Skeletal muscle tissue (tissue), 4 donors: ENCODE results near the gene RMND5B. TPM values are rescaled to one million over a fixed set of nuclear protein-coding genes. Genes with fewer than 3 reads are reported as not detected.

ENCODE experiments used
- H3K27ac ChIP-seq: one replicate; pipeline ENCODE4 v1.7.0; 2013; ENCODE audit warnings: mild to moderate bottlenecking, low read depth, low read length, inconsistent platforms
- H3K27me3 ChIP-seq, 3 donors: one replicate each; pipeline ENCODE4 v1.7.0; 2013; ENCODE audit warnings: low read length in 3 of 3; ENCODE audit not compliant: control insufficient read depth in 3 of 3, insufficient read depth in 3 of 3
- H3K36me3 ChIP-seq, 3 donors: one replicate each; pipeline ENCODE4 v1.7.0; 2013; ENCODE audit warnings: low read length in 3 of 3; ENCODE audit not compliant: control insufficient read depth in 3 of 3, insufficient read depth in 3 of 3
- H3K4me1 ChIP-seq, 3 donors: one replicate each; pipeline ENCODE4 v1.7.0; 2013; ENCODE audit warnings: low read length in 3 of 3, mild to moderate bottlenecking in 3 of 3; ENCODE audit not compliant: control insufficient read depth in 3 of 3, insufficient read depth in 3 of 3
- H3K4me3 ChIP-seq, 3 donors: one replicate each; pipeline ENCODE4 v1.7.0; 2013; ENCODE audit warnings: low read length in 3 of 3
- H3K9ac ChIP-seq, 3 donors: one replicate each; pipeline ENCODE4 v1.7.0; 2013; ENCODE audit warnings: low read length in 3 of 3, mild to moderate bottlenecking in 3 of 3, moderate library complexity in 2 of 3, low read depth in 1 of 3
- H3K9me3 ChIP-seq, 3 donors: one replicate each; pipeline ENCODE4 v1.7.0; 2013; ENCODE audit warnings: low read length in 3 of 3; ENCODE audit not compliant: control insufficient read depth in 3 of 3
- total RNA-seq: library from RNA; depleted of rRNA; stranded (reverse); fragments of >200 nt; gene quantifications from one replicate; pipeline ENCODE4 v1.2.3, GENCODE V29; 2014
- donor health status: Osteomylitis.

The RMND5B gene
- total RNA-seq, 1 donor from 2014 or later, result 29.2 TPM

GRCh38 chr5:178186427-178186826 is 55.6 kb downstream of the RMND5B start:
- Histone ChIP-seq H3K27me3 (no peaks in the 10 kb centered on the region), H3K9ac (no peak overlapping the region), H3K9me3 (no peaks in the 10 kb centered on the region), H3K36me3 (no peaks in the 10 kb centered on the region), H3K4me3 (no peak overlapping the region), H3K27ac (no peak overlapping the region), H3K4me1 (no peaks in the 10 kb centered on the region)

- no peaks in the 10 kb centered on the region for H3K4me1 ChIP-seq
- no peaks in the 10 kb centered on the region for H3K27me3 ChIP-seq
- no peak within 1 kb of the TSS for H3K9ac ChIP-seq
- no peak within 1 kb of the TSS for H3K27ac ChIP-seq
- no peak within 1 kb of the TSS for H3K4me3 ChIP-seq
- H3K9me3 ChIP-seq, result no peaks in the 10 kb centered on the region
- H3K36me3 ChIP-seq, result no peaks in the 10 kb centered on the region
Observed at GRCh38 chr5:178187014-178187413, 56.2 kb downstream of the RMND5B start, which contains the start of gene GMCL2. TSS of gene GMCL2 (minus strand) at chr5:178187371. CDS start at chr5:178187299, 72 bp downstream.

- Histone ChIP-seq H3K9ac (no peak overlapping the region), H3K9me3 (no peaks in the 10 kb centered on the region), H3K36me3 (no peaks in the 10 kb centered on the region), H3K4me1 (no peaks in the 10 kb centered on the region), H3K4me3 (no peak overlapping the region), H3K27me3 (peaks cover 4 to 11% (median 6%) of the 10 kb centered on the region in 3 donors), H3K27ac (no peak overlapping the region)
Observed at GRCh38 chr5:178189433-178189832, 58.6 kb downstream of the RMND5B start.

- Histone ChIP-seq H3K36me3 (no peaks in the 10 kb centered on the region), H3K27me3 (peaks cover 4 to 11% (median 6%) of the 10 kb centered on the region in 3 donors), H3K4me1 (no peaks in the 10 kb centered on the region), H3K4me3 (no peak overlapping the region), H3K9me3 (no peaks in the 10 kb centered on the region), H3K9ac (no peak overlapping the region), H3K27ac (no peak overlapping the region)
Observed at GRCh38 chr5:178191661-178192060, 60.8 kb downstream of the RMND5B start.

GRCh38 chr5:178192244-178192643 is 61.4 kb downstream of the RMND5B start:
- Histone ChIP-seq H3K9me3 (no peaks in the 10 kb centered on the region), H3K4me1 (no peaks in the 10 kb centered on the region), H3K9ac (no peak overlapping the region), H3K36me3 (no peaks in the 10 kb centered on the region), H3K4me3 (no peak overlapping the region), H3K27me3 (peaks cover 4 to 11% (median 6%) of the 10 kb centered on the region in 3 donors), H3K27ac (no peak overlapping the region)

GRCh38 chr5:178192787-178193186 is 62.0 kb downstream of the RMND5B start:
- Histone ChIP-seq H3K9ac (no peak overlapping the region), H3K27me3 (peaks cover 4 to 11% (median 6%) of the 10 kb centered on the region in 3 donors), H3K4me3 (no peak overlapping the region), H3K9me3 (no peaks in the 10 kb centered on the region), H3K36me3 (no peaks in the 10 kb centered on the region), H3K27ac (no peak overlapping the region), H3K4me1 (no peaks in the 10 kb centered on the region)

- Histone ChIP-seq H3K27me3 (peaks cover 4 to 11% (median 6%) of the 10 kb centered on the region in 3 donors), H3K4me3 (no peak overlapping the region), H3K9ac (no peak overlapping the region), H3K9me3 (no peaks in the 10 kb centered on the region), H3K4me1 (no peaks in the 10 kb centered on the region), H3K27ac (no peak overlapping the region), H3K36me3 (no peaks in the 10 kb centered on the region)
Observed at GRCh38 chr5:178193251-178193809, 62.5 kb downstream of the RMND5B start.

GRCh38 chr5:178194026-178194425 is 63.2 kb downstream of the RMND5B start:
- H3K36me3 ChIP-seq, result no peaks in the 10 kb centered on the region
- H3K4me3 ChIP-seq, result no peak overlapping the region
- H3K27ac ChIP-seq, result no peak overlapping the region
- no peaks in the 10 kb centered on the region for H3K9me3 ChIP-seq
- H3K4me1 ChIP-seq, result no peaks in the 10 kb centered on the region
- peaks cover 4 to 11% (median 6%) of the 10 kb centered on the region in 3 donors for H3K27me3 ChIP-seq
- no peak overlapping the region for H3K9ac ChIP-seq

- Histone ChIP-seq H3K27me3 (peaks cover 4 to 11% (median 6%) of the 10 kb centered on the region in 3 donors), H3K9ac (no peak overlapping the region), H3K36me3 (no peaks in the 10 kb centered on the region), H3K4me3 (no peak overlapping the region), H3K4me1 (no peaks in the 10 kb centered on the region), H3K27ac (no peak overlapping the region), H3K9me3 (no peaks in the 10 kb centered on the region)
Observed at GRCh38 chr5:178196281-178196812, 65.5 kb downstream of the RMND5B start.

GRCh38 chr5:178196986-178197385 is 66.2 kb downstream of the RMND5B start:
- Histone ChIP-seq H3K9ac (no peak overlapping the region), H3K36me3 (no peaks in the 10 kb centered on the region), H3K4me1 (no peaks in the 10 kb centered on the region), H3K4me3 (no peak overlapping the region), H3K27me3 (peaks cover 4 to 11% (median 6%) of the 10 kb centered on the region in 3 donors), H3K27ac (no peak overlapping the region), H3K9me3 (no peaks in the 10 kb centered on the region)
